Body of pancreas (tissue), 4 donors: ENCODE measurements around the gene KRT84. TPM values are rescaled to one million over a fixed set of nuclear protein-coding genes. Genes with fewer than 3 reads are reported as not detected.

Experiments used
- ATAC-seq: fragments of 150-250 bp; one replicate; pipeline ENCODE4 v1.9.1; 2016
- DNase-seq, 4 donors: peaks; one replicate each; pipeline ENCODE4 v3.0.0-alpha.2; 2019
- H3K27ac ChIP-seq, 4 donors: fragments of 200-600 bp; sonication (generic); 1 replicate in 3 of 4; 2 replicates in 1 of 4; pipeline versions ENCODE4 v1.5.1 to v1.6.1; 2016 to 2019; ENCODE audit warnings: mild to moderate bottlenecking in 1 of 4, mixed read lengths in 1 of 4, moderate library complexity in 1 of 4
- H3K27me3 ChIP-seq, 2 donors: fragments of 200-600 bp; sonication (generic); one replicate each; pipeline ENCODE4 v1.6.0; 2016; ENCODE audit warnings: mild to moderate bottlenecking in 1 of 2
- H3K36me3 ChIP-seq, 2 donors: fragments of 200-600 bp; sonication (generic); replicated peaks in 1 of 2; 2 replicates each; pipeline ENCODE4 v1.5.1; 2016; ENCODE audit warnings: low read depth in 2 of 2; ENCODE audit not compliant: insufficient read depth in 1 of 2
- H3K4me1 ChIP-seq: fragments of 200-600 bp; sonication (generic); one replicate; pipeline ENCODE4 v1.6.0; 2016
- H3K4me3 ChIP-seq, 2 donors: fragments of 200-600 bp; sonication (generic); 1 replicate in 1 of 2; 2 replicates in 1 of 2; pipeline ENCODE4 v1.5.1; 2016 to 2019
- H3K9me3 ChIP-seq, 3 donors: fragments of 200-600 bp; sonication (generic); 1 replicate in 2 of 3; 2 replicates in 1 of 3; pipeline ENCODE4 v1.5.1; 2016
- CTCF ChIP-seq, 7 experiments: fragments of 450-650 bp in 4 of 7; fragments of 200-600 bp in 3 of 7; sonication (generic) in 3 of 7; IDR thresholded peaks; one replicate each; pipeline ENCODE4 v1.5.1; 2016 to 2019; ENCODE audit warnings: antibody characterized with exemption in 7 of 7
- POLR2A ChIP-seq, 3 donors: fragments of 450-650 bp; IDR thresholded peaks; one replicate each; pipeline ENCODE4 v1.6.1; 2016; ENCODE audit warnings: antibody characterized with exemption in 3 of 3, mild to moderate bottlenecking in 2 of 3
- WGBS, 2 donors: methylation state at CpG; one replicate each; pipeline ENCODE4 v1.1.5; 2017; 5-methylcytosine and 5-hydroxymethylcytosine counted together
- intact Hi-C: fragments of 100-400 bp; cut with DNase I; formaldehyde crosslinking; loops from one replicate; pipeline ENCODE4 v1.15.1; 2023
- total RNA-seq, 2 donors: library from RNA; depleted of rRNA; stranded (reverse); fragments of >200 nt; gene quantifications; one replicate each; pipeline ENCODE4 v1.1.0, GENCODE V29; 2016

Gene KRT84
- total RNA-seq = not detected

- intact Hi-C loops = no loop called here
- Histone ChIP-seq H3K27ac (no peak within 1 kb of the TSS), H3K4me1 (no peaks in the 10 kb centered on the region), H3K4me3 (no peak within 1 kb of the TSS), H3K36me3 (no peaks in the 10 kb centered on the region), H3K9me3 (no peaks in the 10 kb centered on the region), H3K27me3 (no peaks in the 10 kb centered on the region)
- TF ChIP-seq POLR2A (IDR thresholded peaks at IDR 0.05) = no peak
- TF ChIP-seq CTCF (IDR thresholded peaks at IDR 0.05) = no peak
- 92 to 95% methylated on average over 6 to 11 of the region's 11 CpGs for WGBS, 2 donors
- no peak for DNase-seq
- ATAC-seq = no peak
Measured at GRCh38 chr12:52385226-52385702, at the start of gene KRT84. TSS of gene KRT84 (minus strand) at chr12:52385652. CDS start at chr12:52385585, 67 bp downstream.

- intact Hi-C loops = no loop called here
- no peak overlapping the region for H3K4me3 ChIP-seq
- H3K27ac ChIP-seq = no peak overlapping the region
- no peak for ATAC-seq
- no peaks in the 10 kb centered on the region for H3K9me3 ChIP-seq
- peaks cover 9% of the 10 kb centered on the region for H3K4me1 ChIP-seq
- no peak for TF ChIP-seq CTCF (IDR thresholded peaks at IDR 0.05)
- TF ChIP-seq POLR2A (IDR thresholded peaks at IDR 0.05) = no peak
- no peaks in the 10 kb centered on the region for H3K36me3 ChIP-seq
- 84 to 86% methylated on average over 6 of the region's 6 CpGs for WGBS, 2 donors
- no peak for DNase-seq
- no peaks in the 10 kb centered on the region for H3K27me3 ChIP-seq
Measured at GRCh38 chr12:52434760-52435530, 49.5 kb upstream of the KRT84 start.

DNA sequence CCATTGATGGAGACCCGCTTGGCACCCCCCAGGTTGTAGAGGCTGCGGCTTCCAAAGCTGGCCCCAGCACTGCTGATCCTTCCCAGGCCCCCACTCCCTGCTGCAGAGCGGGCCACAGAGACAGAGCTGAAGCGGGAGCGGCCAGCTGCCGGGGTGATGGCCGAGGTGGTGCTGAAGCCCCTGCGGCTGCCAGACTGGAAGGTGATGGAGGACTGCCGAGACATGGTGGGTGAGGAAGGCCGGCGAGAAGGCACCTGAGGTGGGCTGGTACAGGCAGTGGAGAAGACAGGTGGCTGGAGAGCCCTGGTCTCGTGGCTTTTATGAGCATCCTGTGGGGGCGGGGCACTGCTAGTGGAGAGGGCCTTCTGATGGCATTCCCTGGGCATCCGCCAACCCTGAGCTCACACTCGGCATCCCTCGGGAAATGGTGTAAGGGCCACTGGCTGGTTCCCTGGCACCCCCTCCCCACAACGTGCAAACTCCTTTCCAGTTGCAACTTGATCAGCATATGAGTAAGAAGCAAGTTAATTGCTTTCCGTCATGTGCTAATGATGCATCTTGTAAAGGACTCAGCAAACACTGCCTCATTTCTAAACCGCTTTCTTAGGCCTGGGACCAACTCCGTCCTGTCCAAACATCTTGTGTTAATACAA is 48.8 kb upstream of the KRT84 start, which contains the start of gene KRT75:
Gene KRT75, minus strand, starts transcription at position 291 of the 653 bp plus-strand sequence. Its CDS starts 67 bp downstream, at position 224.
- DNase-seq (no peak), ATAC-seq (no peak)
- Histone ChIP-seq H3K27ac (no peak within 1 kb of the TSS), H3K36me3 (no peaks in the 10 kb centered on the region), H3K27me3 (no peaks in the 10 kb centered on the region), H3K4me1 (peaks cover 9% of the 10 kb centered on the region), H3K9me3 (no peaks in the 10 kb centered on the region), H3K4me3 (no peak within 1 kb of the TSS)
- WGBS, 2 donors = 82 to 83% methylated on average over 18 to 20 of the region's 20 CpGs
- intact Hi-C loops = no loop called here
- TF ChIP-seq POLR2A (IDR thresholded peaks at IDR 0.05) (no peak), CTCF (IDR thresholded peaks at IDR 0.05) (no peak)

DNA sequence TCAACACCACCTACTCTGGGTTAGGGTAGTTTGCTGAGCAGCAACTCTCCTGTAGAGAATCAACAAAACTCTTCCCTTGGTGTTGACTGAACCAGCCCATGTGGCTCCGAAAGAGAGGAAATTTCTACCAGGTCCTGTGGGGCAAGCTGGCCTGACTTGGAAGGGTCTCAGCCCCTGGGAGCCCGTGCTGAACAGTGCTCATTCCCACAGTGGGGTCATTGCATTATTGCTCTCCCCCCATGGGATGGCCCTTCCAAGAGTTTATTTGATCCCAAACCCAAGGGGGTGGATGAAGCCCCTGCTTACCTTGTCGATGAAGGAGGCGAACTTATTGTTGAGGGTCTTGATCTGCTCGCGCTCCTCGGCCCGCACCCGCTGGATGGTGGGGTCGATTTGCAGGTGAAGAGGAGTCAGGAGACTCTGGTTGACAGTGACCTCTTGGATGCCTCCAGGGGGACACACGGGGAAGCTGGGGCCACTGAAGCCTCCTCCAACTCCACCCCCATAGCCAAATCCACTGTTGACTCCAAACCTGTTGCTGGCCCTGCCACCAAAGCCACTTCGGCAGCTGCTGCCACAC is 48.1 kb upstream of the KRT84 start:
- H3K27ac ChIP-seq = no peak overlapping the region
- no peaks in the 10 kb centered on the region for H3K27me3 ChIP-seq
- intact Hi-C loops = no loop called here
- peaks cover 9% of the 10 kb centered on the region for H3K4me1 ChIP-seq
- WGBS, 2 donors = 73 to 87% methylated on average over 11 to 12 of the region's 12 CpGs
- ATAC-seq = no peak
- no peak overlapping the region for H3K4me3 ChIP-seq
- DNase-seq = no peak
- no peaks in the 10 kb centered on the region for H3K9me3 ChIP-seq
- H3K36me3 ChIP-seq = no peaks in the 10 kb centered on the region
- no peak for TF ChIP-seq POLR2A (IDR thresholded peaks at IDR 0.05)
- no peak for TF ChIP-seq CTCF (IDR thresholded peaks at IDR 0.05)
